ENCODE data around the gene CMYA5.
"Not testable (repeated sequence)": the region's sequence is repeated elsewhere in the genome, so short reads cannot be mapped to it uniquely, and the experiment has no call there.

Gene CMYA5

DNA sequence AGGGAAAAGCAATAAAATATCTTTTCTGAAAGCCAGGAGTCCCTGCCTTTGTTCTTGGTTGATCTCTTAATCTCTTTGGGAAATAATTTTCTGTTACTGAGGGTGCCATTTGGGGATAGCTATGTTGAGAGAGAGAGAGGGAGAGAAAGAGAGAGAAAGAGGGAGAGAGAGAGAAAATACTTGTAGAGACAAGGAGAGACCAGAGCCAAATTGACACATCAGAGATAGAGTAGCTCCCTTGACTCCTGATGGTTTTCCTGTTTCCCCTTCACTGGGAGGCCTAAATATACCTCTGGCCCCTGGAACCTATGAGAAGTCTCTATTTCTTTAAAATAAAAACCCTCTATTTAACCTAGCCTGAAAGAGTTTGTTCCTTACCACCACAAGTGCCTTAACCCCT is 14.9 kb downstream of the CMYA5 start:
- DNase-seq: no peak

DNA sequence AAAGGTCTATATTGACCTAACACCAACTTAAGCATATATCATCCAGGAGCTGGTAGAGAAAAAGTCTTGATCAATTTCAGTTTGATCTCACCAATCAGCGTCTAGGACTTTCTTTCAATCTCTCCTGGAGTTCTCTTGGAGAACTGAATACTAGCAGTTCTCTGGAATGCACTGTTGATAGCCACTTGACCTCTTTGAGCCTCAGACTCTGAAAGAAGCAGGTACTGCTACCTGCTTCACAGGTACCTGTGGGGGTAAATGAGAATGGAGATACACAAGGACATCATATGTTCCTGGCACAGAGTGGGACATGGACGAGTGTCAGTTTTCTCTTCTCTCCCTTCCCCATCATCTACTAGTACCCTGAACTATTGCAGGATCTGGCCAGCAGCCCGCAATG is 16.0 kb downstream of the CMYA5 start:
- DNase-seq: no peak

DNA sequence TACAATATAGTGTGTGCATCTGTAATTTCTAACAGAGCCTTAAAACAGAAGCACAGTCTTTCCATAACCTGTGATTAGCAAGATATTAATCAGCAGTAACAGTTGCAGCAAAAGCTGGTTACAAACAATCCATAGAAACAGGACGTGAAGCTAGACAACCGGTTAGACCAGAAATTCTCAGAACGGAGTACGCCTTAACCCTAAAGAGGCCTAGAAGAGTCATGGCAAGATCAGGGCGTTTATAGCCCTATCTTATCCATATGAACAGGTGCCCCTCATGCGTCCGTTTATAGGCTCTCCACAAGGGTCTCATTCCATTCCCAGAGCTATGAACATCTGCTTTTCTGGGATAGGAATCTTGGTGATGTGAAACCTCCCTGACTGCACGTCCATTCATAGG is 16.7 kb downstream of the CMYA5 start:
- not testable (repeated sequence) for DNase-seq

DNA sequence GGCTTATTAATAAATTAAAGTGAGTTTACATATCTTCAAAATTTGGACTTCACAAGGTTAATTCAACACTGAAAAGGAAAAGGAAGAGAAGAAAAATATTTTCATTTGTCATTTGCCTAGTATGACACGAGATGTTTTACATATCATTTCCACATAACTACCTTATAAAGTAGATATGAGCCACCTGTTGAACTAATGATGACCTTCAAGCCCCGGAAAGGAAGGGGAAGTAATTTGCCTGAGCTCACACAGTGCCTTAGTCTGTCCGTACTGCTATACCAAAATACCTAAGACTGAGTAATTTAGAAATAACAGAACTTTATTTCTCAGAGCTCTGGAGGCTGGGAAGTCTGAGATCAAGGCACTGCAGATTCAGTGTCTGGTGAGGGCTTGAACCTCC is 17.9 kb downstream of the CMYA5 start:
- no peak for DNase-seq

DNA sequence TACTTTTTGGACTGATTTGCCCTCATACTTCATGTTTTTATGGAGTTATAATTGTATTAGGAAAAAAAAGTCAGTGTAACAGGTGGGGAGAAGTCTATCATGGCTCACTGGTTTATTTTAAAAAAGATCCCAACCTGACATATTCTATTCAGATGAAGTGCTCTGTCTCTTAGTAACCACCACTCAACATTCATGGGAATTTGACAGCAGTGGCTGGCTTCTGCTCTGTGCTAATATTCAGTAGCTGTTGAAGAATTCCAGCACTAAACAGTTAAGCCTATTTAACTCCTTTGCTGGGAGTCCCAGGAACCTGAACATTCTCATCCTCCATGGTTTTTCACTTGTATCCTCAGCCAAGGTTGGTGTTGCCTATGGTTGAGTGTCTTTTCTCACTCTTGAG is 23.1 kb downstream of the CMYA5 start:
- DNase-seq: no peak

DNA sequence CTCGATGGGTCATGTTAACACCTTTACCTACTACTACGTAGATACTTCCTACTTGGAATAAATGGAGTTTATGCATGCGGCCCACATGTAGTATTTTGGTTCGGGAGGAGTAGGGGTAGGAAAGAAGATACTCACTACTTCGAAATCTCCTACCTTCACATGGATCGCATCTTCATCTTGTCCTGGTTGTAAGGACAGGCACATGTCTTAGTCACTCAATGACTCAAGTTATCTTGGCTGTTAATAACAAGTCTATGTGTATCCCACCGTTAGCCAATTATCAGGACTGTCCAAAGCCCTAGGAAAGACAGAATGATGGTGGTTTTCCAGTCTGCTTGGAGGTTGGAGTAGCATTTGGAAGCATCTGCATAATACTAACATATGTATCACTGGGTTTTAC is 24.1 kb downstream of the CMYA5 start:
- no peak for DNase-seq

DNA sequence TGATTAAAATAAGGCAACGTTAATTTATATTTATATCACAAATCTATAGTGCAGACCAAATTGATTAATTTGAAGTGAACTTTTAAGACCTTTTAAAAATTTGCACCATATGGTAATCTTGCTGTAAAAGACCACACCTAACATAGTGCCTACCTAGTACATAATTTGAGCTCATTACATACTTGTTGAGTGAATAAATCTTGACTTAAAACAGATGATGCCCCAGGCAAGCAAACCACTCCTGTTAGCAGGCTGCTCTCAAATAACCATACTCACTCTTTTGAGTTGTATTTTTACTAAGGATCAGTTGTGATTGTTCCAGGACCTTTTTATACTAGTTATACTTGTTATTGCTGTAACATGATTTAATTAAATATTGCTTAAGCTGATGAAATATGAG is 27.2 kb downstream of the CMYA5 start:
- DNase-seq: no peak

DNA sequence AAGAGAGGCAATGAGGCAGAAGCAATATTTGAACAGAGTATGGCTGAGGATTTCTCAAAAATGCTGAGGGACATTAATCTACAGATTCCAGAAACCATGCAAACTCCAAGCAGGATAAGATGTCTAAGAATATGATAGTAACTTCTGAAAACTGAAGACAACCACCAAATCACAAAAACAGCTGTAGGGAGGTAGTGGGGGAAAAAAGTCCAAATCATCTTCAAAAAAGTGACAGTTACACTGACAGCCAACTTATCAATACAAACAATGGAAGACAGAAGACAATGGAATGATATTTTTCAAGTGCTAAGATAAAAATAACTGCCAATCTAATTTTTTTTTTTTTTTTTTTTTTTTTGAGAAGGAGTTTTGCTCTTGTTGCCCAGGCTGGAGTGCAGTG is 30.5 kb downstream of the CMYA5 start:
- no peak for DNase-seq

DNA sequence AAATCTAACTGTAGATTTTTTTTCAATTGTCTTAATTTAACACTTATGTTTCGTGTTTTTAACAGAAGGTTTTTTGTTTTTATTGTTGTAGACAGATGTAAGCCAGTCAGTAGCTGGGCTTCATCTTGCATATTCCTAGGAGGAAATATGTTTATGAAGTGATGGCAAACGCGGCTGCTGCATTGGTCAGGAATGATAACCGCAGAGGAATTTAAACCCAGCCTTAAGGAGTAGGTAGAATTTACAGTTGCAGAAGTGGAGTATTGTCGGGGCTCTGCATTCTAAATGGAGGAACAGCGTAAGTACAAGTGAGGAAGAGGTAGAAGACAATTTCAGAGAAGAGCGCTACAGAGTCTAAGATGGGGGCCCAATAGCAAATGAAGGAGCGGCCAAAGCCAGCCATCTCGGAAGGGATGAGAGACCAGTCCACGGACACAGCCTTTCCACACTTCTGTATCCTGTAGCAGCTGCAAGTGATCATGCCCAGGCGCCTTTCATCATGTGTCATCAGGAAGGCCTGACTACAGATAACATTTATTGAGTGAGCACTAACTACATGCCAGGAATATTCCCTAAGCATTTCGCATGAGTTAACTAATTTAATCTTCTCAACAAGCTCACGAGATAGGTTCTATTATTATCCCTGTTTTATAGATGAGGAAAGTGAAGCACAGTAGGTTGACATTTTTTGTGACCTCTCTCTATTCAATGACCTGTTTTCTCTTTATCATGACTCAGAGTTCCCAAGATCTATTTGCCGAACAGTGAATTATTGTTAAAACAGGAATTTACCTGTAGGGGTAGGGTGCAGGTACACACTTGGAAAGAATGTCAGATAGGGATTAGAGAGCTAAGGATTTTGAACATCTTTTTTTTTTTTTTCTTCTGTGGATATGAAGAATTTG is 38.1 kb downstream of the CMYA5 start:
- DNase-seq: no peak

DNA sequence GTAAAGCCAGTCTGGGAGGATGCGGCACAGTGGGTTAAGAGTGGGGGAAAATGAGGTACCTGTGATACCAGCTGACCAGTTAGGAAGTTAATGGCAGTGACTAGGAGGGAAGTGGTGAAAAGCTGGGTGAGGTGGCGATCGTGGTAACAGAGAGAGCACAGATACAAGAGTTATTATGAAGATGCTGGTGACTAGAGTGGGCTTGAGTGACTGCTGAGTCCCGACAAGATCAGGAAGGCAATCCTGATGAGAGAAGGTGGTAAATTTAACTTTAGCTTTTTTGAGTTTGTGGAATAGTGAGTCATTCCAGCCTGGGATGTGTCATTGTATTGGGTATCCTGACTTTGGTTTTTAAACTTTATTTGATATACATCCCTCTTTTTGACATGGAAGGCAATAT is 38.8 kb downstream of the CMYA5 start:
- DNase-seq: no peak

DNA sequence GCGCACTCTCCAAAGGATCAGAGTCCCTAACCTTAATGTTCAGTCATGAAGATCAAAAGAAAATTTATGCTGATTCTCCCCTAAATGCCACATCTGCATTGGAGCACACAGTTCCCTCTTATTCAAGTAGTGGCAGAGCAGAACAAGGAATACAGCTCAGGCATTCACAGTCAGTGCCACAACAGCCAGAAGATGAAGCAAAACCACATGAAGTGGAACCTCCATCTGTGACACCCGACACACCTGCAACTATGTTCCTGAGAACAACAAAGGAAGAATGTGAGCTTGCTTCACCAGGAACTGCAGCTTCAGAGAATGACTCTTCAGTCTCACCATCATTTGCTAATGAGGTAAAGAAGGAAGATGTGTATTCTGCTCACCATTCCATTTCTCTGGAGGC is 40.0 kb downstream of the CMYA5 start:
- DNase-seq: no peak

DNA sequence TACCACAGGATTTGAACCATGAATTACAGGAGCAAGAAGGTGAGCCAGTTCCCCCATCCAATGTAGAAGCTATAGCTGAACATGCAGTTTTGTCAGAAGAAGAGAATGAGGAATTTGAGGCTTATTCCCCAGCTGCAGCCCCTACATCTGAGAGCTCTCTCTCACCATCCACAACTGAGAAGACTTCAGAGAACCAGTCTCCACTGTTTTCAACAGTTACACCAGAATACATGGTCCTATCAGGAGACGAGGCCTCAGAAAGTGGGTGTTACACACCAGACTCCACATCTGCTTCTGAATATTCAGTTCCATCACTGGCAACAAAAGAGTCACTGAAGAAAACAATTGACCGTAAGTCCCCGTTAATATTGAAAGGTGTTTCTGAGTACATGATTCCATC is 40.9 kb downstream of the CMYA5 start:
- DNase-seq: no peak

DNA sequence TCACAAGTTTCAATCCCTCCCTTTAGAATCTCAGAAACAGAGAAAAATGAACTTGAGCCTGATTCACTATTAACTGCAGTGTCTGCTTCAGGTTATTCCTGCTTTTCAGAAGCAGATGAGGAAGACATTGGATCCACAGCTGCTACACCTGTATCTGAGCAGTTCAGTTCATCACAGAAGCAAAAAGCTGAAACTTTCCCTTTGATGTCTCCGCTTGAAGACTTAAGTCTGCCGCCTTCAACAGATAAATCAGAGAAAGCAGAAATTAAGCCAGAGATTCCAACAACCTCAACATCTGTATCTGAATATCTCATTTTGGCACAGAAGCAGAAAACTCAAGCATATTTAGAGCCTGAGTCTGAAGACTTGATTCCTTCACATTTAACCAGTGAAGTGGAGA is 42.1 kb downstream of the CMYA5 start:
- no peak for DNase-seq

DNA sequence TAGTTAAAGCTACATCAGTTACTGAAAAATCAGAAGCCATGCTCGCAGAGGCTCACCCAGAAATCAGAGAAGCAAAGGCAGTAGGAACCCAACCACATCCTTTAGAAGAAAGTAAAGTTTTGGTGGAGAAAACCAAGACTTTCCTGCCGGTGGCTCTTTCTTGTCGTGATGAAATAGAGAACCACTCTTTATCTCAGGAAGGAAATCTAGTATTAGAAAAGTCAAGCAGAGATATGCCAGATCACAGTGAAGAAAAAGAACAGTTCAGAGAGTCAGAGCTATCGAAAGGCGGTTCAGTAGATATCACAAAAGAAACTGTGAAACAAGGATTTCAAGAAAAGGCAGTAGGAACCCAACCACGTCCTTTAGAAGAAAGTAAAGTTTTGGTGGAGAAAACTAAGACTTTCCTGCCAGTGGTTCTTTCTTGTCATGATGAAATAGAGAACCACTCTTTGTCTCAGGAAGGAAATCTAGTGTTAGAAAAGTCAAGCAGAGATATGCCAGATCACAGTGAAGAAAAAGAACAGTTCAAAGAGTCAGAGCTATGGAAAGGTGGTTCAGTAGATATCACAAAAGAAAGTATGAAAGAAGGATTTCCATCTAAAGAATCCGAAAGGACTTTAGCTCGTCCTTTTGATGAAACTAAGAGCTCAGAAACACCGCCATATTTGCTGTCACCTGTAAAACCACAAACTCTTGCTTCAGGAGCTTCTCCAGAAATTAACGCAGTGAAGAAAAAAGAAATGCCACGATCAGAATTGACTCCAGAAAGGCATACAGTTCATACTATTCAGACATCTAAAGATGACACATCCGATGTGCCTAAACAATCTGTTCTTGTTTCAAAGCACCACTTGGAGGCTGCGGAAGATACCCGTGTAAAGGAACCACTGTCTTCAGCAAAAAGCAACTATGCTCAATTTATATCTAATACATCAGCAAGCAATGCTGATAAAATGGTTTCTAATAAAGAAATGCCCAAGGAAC is 47.2 kb downstream of the CMYA5 start:
- no peak for DNase-seq

DNA sequence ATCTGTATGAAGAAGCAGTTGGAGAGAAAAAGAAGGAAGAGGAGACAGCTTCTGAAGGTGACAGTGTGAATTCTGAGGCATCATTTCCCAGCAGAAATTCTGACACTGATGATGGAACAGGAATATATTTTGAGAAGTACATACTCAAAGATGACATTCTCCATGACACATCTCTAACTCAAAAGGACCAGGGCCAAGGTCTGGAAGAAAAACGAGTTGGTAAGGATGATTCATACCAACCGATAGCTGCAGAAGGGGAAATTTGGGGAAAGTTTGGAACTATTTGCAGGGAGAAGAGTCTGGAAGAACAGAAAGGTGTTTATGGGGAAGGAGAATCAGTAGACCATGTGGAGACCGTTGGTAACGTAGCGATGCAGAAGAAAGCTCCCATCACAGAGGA is 48.7 kb downstream of the CMYA5 start:
- no peak for DNase-seq

DNA sequence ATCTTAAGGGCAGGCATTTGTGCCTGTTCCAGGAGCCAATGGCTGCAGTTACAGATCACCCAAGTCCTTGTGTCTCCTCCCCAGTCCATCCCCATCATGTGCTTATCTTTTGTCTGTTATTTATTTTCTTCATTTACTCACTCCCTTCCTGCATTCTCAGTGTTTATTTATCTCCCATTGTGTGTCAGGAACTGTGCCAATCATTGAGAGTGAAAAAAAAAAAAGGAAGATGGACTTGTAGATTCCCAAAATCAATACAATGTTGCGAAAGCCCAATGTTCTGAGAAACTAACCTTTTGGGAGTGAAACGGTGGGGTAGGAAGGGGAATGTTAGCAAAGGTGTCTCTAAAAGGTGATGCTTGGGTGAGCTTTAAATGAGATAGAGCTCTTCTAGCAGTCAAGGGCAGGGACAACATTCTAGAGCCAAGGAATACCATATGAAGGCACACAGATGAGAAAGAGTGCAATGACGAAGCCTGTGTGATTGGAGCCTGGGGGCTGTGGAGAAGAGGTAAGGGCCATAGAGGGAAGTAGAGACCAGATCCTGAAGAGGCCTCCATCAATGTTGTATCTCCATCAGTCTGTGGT is 53.0 kb downstream of the CMYA5 start:
- no peak for DNase-seq

DNA sequence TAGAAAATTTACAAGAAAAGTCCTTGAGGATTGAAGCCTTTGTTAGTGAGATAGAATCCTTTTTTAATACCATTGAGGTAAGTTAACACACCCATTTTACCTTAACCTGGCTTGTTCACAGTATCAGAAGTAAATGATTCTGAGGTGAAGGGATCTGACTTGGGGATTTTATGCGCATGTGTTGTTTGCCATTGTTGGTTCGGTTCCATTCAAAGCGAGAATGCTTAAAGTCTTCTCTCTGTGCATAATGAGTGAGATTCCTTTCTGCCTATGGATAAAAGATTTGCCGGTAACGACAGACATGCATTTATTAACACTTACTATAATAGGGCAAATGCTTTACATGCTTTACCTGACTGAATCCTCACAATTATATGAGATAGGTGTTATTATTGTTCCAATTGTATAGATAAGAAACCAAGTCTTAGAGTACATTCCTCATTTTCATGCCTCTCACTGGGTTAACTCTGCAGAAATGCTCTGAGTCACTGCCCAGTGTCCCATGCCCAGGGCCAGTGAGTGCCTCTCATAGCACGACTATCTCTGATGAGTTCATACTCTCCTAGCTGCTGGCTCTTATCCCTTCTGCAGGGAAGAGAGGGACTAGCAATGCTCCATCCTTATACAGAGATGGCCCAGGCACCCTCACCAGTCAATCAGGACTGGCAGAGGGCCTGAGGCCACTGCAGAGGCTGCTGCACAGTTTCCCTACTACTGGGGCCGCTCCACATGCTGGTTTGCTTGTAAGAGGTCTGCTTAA is 54.4 kb downstream of the CMYA5 start:
- no peak for DNase-seq

DNA sequence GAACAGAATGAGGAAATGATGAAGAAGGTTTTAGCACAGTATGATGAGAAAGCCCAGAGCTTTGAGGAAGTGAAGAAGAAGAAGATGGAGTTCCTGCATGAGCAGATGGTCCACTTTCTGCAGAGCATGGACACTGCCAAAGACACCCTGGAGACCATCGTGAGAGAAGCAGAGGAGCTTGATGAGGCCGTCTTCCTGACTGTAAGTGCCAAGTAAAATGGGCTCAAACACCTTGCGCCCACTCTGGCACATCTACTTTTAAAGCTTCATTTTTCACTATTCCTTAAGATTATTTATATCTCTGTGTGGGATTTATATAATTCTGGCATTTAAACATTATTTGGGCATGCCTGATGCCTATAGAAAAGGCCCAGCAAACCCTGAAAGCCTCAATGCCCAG is 55.6 kb downstream of the CMYA5 start:
- no peak for DNase-seq

DNA sequence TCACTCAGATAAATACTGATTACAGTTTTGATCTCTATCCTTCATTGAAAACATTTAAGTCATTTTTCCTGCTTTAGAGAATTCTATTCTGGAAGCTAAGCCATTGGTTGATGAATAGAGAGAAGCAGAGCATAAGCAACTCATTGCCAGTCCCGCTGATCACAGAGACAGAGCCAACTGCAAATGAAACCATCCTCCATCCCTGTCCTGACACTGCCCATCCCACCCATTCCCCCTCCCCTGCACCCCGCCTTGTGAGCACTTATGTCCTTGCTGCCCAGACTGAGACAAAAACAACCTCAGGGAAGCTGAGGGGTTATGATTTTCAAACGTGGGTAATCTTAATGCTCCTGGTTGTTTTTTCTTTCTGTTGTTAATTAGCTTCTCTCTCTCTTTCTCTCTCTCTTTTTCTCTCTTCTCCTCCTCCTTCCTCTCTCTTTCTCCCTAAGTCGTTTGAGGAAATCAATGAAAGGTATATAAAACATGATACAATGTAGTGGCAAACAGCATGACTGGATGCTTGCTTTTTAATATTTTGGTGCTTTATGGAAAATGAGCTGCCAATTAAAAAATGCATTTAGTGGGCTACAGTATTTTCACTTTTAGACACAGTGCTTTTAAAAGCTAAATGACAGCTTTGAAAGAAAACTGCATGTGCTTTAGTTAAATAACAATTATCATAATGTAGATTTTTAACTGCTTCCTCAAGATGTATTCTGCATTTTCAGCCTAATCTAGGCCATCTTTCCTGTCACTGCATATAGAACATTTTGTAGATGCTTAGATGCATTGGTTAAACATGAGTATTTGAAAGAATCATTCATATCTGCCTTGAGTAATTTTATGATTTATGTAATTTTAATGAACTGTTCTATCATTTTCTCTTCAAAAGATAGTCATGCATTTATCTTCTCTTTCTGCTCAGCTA is 57.3 kb downstream of the CMYA5 start:
- DNase-seq: no peak

DNA sequence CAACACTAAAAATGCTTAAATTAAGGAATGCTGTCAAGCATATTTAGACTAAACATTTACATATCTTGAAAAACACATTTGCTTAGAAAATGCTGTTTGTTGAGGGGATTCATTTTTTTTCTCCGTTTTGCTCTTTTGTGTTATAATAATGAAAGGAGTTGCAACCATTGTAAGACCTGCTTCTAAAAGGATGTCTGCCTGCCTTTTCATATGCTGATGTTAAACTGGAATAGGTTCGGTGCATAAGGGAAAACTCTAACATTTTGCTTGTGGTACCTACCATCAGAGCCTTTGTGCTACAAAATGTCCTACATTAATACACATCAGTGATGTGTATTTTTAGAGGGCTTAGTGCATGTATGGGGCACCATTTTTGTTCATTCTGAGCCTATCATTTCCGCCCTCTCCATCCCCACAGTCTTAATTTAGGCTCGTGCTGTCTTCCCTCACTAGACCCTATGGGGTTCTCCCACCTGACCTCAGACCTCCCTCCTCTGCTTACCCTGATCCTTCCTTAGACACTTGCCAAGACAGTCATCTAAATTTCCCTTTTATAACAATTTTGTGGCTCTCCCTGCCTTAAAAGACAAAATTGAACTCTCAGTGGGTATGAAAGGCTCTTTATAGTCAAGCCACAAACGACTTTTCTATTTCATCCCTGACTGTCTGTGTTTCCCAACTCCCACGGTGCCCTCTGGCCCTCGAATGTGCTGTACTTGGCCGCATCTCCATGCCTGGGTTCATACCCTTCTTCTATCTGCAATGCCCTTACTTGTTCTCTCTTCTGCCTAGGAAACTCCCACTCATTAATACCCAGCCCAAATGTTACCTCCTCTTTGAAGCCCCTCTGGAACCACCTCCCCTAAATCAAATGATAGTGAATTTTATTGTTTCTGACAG is 61.2 kb downstream of the CMYA5 start:
- DNase-seq: no peak

DNA sequence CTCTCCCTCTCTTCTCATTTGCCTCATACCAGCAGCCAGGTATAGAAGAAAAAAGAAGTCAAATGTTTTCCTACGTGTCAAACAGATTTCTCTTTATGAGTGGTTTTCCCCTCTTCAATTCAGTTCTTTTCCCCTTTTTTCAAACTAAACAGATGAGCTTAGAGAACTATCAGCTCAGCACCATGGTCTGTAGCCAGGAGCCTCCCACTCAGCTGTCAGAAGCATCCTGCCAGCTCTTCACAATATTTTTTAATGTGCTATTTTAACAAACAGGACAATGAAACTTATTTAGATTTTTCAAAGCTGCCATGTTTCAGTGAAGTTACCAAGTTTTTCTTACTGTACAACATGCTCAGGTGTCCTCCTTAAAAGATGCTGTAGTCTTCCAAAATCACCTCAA is 63.5 kb downstream of the CMYA5 start:
- no peak for DNase-seq
